Panc1 (cell line): Measurements from ENCODE around the gene HRH2.

Experiments
- REST ChIP-seq, 2 experiments: IDR thresholded peaks; 2 replicates each; pipeline ENCODE4 v1.6.1; 2011 to 2012; ENCODE audit warnings: low read depth in 2 of 2, control low read depth in 1 of 2, low read length in 1 of 2, mild to moderate bottlenecking in 1 of 2, moderate library complexity in 1 of 2; ENCODE audit not compliant: insufficient read depth in 1 of 2
- SIN3A ChIP-seq: IDR thresholded peaks from 2 replicates; pipeline ENCODE4 v1.6.1; 2012; ENCODE audit warnings: low read depth, mild to moderate bottlenecking, low read length, moderate library complexity, borderline replicate concordance; ENCODE audit not compliant: insufficient read depth
- TF ChIP-seq, protein P1 (sequence below): fragments of 450-650 bp; IDR thresholded peaks from 2 replicates; pipeline ENCODE4 v1.5.1; 2017; ENCODE audit warnings: mild to moderate bottlenecking

DNA sequence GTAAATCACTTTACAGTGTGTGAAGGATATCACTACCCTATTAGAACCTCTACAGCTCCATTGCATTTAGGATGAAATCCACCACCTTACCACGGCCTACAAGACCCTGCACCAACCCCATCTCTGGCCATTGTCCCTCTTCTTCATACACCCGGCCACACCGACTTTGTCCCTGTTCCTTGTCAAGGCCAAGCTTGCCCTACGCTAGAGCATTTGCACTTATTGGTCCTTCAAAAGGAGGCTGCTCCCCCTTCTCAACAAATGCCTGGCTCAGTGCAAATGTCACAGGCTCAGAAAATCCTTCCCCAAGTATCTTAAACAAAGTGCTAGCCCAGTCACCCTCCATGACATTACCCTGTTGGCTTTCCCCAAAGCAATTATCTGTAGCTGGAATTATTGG is 4.1 kb upstream of the HRH2 start:
- TF ChIP-seq SIN3A (no peak), REST (IDR thresholded peaks at IDR 0.05; ENCODE audit: insufficient read depth in 1 of 2, low read depth in 2 of 2, low read length in 1 of 2) (no peak)
- TF ChIP-seq, protein P1, sequence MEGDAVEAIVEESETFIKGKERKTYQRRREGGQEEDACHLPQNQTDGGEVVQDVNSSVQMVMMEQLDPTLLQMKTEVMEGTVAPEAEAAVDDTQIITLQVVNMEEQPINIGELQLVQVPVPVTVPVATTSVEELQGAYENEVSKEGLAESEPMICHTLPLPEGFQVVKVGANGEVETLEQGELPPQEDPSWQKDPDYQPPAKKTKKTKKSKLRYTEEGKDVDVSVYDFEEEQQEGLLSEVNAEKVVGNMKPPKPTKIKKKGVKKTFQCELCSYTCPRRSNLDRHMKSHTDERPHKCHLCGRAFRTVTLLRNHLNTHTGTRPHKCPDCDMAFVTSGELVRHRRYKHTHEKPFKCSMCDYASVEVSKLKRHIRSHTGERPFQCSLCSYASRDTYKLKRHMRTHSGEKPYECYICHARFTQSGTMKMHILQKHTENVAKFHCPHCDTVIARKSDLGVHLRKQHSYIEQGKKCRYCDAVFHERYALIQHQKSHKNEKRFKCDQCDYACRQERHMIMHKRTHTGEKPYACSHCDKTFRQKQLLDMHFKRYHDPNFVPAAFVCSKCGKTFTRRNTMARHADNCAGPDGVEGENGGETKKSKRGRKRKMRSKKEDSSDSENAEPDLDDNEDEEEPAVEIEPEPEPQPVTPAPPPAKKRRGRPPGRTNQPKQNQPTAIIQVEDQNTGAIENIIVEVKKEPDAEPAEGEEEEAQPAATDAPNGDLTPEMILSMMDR = no peak
